Neural progenitor cell (in vitro differentiated cells): ENCODE measurements around the gene CASR. TPM values are rescaled to one million over a fixed set of nuclear protein-coding genes. Genes with fewer than 3 reads are reported as not detected.

Source experiments
- DNase-seq: peaks from one replicate; pipeline ENCODE4 v3.0.0-alpha.2; 2016; ENCODE audit warnings: low spot score
- H2AFZ ChIP-seq: fragments of 200-600 bp; sonication (generic); replicated peaks from 2 replicates; pipeline ENCODE4 v1.6.1; 2016; ENCODE audit warnings: antibody characterized with exemption
- H3F3A ChIP-seq: fragments of 200-600 bp; sonication (generic); 2 replicates; pipeline ENCODE4 v1.6.1; 2016; ENCODE audit warnings: antibody characterized with exemption, low read depth
- H3K27ac ChIP-seq: fragments of 200-600 bp; sonication (generic); 2 replicates; pipeline ENCODE4 v1.5.1; 2016; ENCODE audit warnings: mild to moderate bottlenecking
- H3K27me3 ChIP-seq: fragments of 200-600 bp; sonication (generic); 2 replicates; pipeline ENCODE4 v1.6.1; 2016; ENCODE audit warnings: mild to moderate bottlenecking, moderate library complexity
- H3K36me3 ChIP-seq: fragments of 200-600 bp; sonication (generic); 2 replicates; pipeline ENCODE4 v1.5.1; 2016
- H3K4me1 ChIP-seq: fragments of 200-600 bp; sonication (generic); 2 replicates; pipeline ENCODE4 v1.6.1; 2016; ENCODE audit warnings: mixed run types
- H3K4me2 ChIP-seq: fragments of 200-600 bp; sonication (generic); 2 replicates; pipeline ENCODE4 v1.6.1; 2016
- H3K4me3 ChIP-seq: fragments of 200-600 bp; sonication (generic); 2 replicates; pipeline ENCODE4 v1.5.1; 2016
- H3K79me2 ChIP-seq: fragments of 200-600 bp; sonication (generic); 2 replicates; pipeline ENCODE4 v1.6.1; 2016; ENCODE audit warnings: low read depth
- H3K9ac ChIP-seq: fragments of 200-600 bp; sonication (generic); 2 replicates; pipeline ENCODE4 v1.6.1; 2016
- H3K9me3 ChIP-seq: fragments of 200-600 bp; sonication (generic); 2 replicates; pipeline ENCODE4 v1.5.1; 2016; ENCODE audit warnings: low read depth
- H4K20me1 ChIP-seq: fragments of 200-600 bp; sonication (generic); 2 replicates; pipeline ENCODE4 v1.6.1; 2016; ENCODE audit warnings: low read depth
- H3K27ac Mint-ChIP-seq: 3 replicates; pipeline ENCODE4 v1.8.0; 2021; ENCODE audit warnings: mixed read lengths
- H3K27me3 Mint-ChIP-seq: 2 replicates; pipeline ENCODE4 v1.8.0; 2022; ENCODE audit warnings: low read depth, mild to moderate bottlenecking, inconsistent platforms, moderate library complexity, mixed read lengths; ENCODE audit not compliant: insufficient read depth
- H3K36me3 Mint-ChIP-seq: 3 replicates; pipeline ENCODE4 v1.8.0; 2021; ENCODE audit warnings: mixed read lengths
- H3K4me1 Mint-ChIP-seq: 3 replicates; pipeline ENCODE4 v1.8.0; 2021; ENCODE audit warnings: mixed read lengths
- H3K4me3 Mint-ChIP-seq: 3 replicates; pipeline ENCODE4 v1.8.0; 2021; ENCODE audit warnings: mild to moderate bottlenecking, moderate library complexity, mixed read lengths
- H3K9me3 Mint-ChIP-seq: 3 replicates; pipeline ENCODE4 v1.8.0; 2020; ENCODE audit warnings: mixed read lengths
- EZH2 ChIP-seq: fragments of 200-600 bp; sonication (generic); IDR thresholded peaks from 2 replicates; pipeline ENCODE4 v1.6.1; 2017; ENCODE audit warnings: antibody characterized with exemption, mild to moderate bottlenecking, moderate library complexity
- EZH2phosphoT487 ChIP-seq: fragments of 200-600 bp; sonication (generic); IDR thresholded peaks from 2 replicates; pipeline ENCODE4 v1.6.1; 2017; ENCODE audit warnings: antibody characterized with exemption
- total RNA-seq: library from RNA; depleted of rRNA; stranded (reverse); fragments of >200 nt; gene quantifications from 2 replicates; pipeline ENCODE4 v1.2.3, GENCODE V29; 2015; ENCODE audit warnings: low replicate concordance
- TF ChIP-seq, protein P1 (sequence below): fragments of 200-600 bp; sonication (generic); IDR thresholded peaks from 2 replicates; pipeline ENCODE4 v1.5.1; 2017; ENCODE audit warnings: antibody characterized with exemption, mild to moderate bottlenecking

The CASR gene
- total RNA-seq, 1 donor from 2014 or later = not detected

DNA sequence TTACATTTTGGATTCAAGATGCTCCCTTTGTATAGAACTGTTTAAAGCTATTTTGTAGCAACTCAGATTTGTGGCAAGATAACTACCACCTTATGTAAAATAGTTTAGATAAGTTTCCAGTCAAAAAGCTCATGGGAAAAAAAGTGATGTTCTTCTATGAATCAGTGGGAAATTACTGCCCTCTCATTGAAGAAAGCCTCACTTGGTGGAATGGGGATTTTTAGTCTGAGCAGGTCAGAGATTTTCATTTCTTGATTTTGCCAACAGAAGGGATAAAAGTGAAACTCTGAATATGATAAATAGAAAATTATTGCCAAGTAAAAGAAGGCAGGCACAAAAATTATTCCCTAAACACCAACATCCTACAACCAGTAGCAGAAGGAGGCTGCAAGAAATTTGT is 115.7 kb downstream of the CASR start:
- Histone ChIP-seq H4K20me1 (no peaks in the 10 kb centered on the region), H3K27me3 (no peaks in the 10 kb centered on the region), H2AFZ (no peak overlapping the region), H3K79me2 (no peaks in the 10 kb centered on the region), H3K36me3 (no peaks in the 10 kb centered on the region), H3K9me3 (no peaks in the 10 kb centered on the region), H3K4me1 (no peaks in the 10 kb centered on the region), H3K9ac (no peak overlapping the region), H3F3A (no peaks in the 10 kb centered on the region), H3K4me2 (no peak overlapping the region), H3K27ac (no peak overlapping the region), H3K4me3 (no peak overlapping the region)
- Mint-ChIP-seq H3K4me3 (no peak overlapping the region), H3K27ac (no peak overlapping the region), H3K4me1 (no peaks in the 10 kb centered on the region), H3K9me3 (peaks cover 10% of the 10 kb centered on the region), H3K27me3 (no peaks in the 10 kb centered on the region), H3K36me3 (no peaks in the 10 kb centered on the region)
- TF ChIP-seq EZH2phosphoT487 = no peak
- TF ChIP-seq, protein P1, sequence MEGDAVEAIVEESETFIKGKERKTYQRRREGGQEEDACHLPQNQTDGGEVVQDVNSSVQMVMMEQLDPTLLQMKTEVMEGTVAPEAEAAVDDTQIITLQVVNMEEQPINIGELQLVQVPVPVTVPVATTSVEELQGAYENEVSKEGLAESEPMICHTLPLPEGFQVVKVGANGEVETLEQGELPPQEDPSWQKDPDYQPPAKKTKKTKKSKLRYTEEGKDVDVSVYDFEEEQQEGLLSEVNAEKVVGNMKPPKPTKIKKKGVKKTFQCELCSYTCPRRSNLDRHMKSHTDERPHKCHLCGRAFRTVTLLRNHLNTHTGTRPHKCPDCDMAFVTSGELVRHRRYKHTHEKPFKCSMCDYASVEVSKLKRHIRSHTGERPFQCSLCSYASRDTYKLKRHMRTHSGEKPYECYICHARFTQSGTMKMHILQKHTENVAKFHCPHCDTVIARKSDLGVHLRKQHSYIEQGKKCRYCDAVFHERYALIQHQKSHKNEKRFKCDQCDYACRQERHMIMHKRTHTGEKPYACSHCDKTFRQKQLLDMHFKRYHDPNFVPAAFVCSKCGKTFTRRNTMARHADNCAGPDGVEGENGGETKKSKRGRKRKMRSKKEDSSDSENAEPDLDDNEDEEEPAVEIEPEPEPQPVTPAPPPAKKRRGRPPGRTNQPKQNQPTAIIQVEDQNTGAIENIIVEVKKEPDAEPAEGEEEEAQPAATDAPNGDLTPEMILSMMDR = no peak
- no peak for TF ChIP-seq EZH2
- no peak for DNase-seq

DNA sequence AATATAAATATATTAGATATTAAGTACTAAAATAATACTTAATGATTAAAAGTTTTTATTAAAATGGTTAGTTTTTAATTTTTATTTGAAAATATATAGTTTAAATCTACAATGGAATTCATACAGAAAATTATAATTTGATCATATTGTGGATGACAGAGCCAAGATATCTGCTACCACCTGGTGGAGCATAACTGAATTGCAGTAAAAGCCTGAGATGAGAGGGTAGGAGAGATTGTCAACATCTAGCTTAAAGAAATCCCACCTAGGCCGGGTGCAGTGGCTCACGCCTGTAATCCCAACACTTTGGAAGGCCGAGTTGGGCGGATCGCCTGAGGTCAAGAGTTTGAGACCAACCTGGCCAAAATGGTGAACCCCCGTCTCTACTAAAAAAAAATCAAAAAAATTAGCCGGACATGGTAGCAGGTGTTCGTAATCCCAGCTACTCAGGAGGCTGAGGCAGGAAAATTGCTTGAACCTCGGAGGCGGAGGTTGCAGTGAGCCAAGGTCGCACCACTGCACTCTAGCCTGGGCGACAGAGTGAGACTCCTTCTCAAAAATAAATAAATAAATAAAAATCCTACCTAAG is 116.5 kb downstream of the CASR start:
- no peaks in the 10 kb centered on the region for H3K9me3 ChIP-seq
- Mint-ChIP-seq H3K4me3 (no peak overlapping the region), H3K36me3 (no peaks in the 10 kb centered on the region), H3K9me3 (peaks cover 10% of the 10 kb centered on the region), H3K27ac (no peak overlapping the region), H3K27me3 (no peaks in the 10 kb centered on the region), H3K4me1 (no peaks in the 10 kb centered on the region)
- H3K9ac ChIP-seq = no peak overlapping the region
- no peaks in the 10 kb centered on the region for H4K20me1 ChIP-seq
- H3K27ac ChIP-seq = no peak overlapping the region
- H2AFZ ChIP-seq = no peak overlapping the region
- DNase-seq = peak; percentile 38
- no peak overlapping the region for H3K4me2 ChIP-seq
- H3F3A ChIP-seq = no peaks in the 10 kb centered on the region
- TF ChIP-seq, protein P1 = peak; percentile 65
- no peak for TF ChIP-seq EZH2
- TF ChIP-seq EZH2phosphoT487 = no peak
- no peak overlapping the region for H3K4me3 ChIP-seq
- no peaks in the 10 kb centered on the region for H3K36me3 ChIP-seq
- H3K27me3 ChIP-seq = no peaks in the 10 kb centered on the region
- H3K4me1 ChIP-seq = no peaks in the 10 kb centered on the region
- no peaks in the 10 kb centered on the region for H3K79me2 ChIP-seq

DNA sequence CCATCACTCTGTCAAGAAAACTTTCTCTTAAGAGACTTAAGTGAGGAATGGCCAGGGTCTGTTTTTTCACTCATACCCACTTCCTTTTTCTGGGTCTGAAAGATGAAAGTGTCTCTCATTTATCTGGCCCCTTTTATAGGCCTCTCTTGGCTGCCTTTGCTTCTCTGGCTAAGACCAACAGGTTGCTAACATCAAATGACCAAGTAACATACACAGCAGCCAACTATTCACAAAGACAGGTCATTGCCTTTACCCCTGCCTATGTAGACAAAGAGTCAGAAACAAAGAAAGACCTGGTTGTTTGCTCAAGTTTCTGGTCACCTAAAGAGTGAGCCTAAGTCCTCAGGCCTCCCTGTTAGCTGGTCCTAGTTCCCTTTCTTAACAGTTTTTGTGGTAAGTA is 117.6 kb downstream of the CASR start:
- no peak overlapping the region for H3K4me3 ChIP-seq
- Mint-ChIP-seq H3K27ac (no peak overlapping the region), H3K4me1 (no peaks in the 10 kb centered on the region), H3K27me3 (no peaks in the 10 kb centered on the region), H3K36me3 (no peaks in the 10 kb centered on the region), H3K4me3 (no peak overlapping the region), H3K9me3 (peaks cover 10% of the 10 kb centered on the region)
- H3K27ac ChIP-seq = no peak overlapping the region
- H3K27me3 ChIP-seq = no peaks in the 10 kb centered on the region
- H3F3A ChIP-seq = no peaks in the 10 kb centered on the region
- no peaks in the 10 kb centered on the region for H3K79me2 ChIP-seq
- no peak for DNase-seq
- no peaks in the 10 kb centered on the region for H3K4me1 ChIP-seq
- no peaks in the 10 kb centered on the region for H3K36me3 ChIP-seq
- H2AFZ ChIP-seq = no peak overlapping the region
- no peaks in the 10 kb centered on the region for H3K9me3 ChIP-seq
- H4K20me1 ChIP-seq = no peaks in the 10 kb centered on the region
- H3K4me2 ChIP-seq = no peak overlapping the region
- no peak overlapping the region for H3K9ac ChIP-seq
- TF ChIP-seq, protein P1 = no peak
- TF ChIP-seq EZH2phosphoT487 (no peak), EZH2 (no peak)
